CD4-positive, alpha-beta T cell (primary cell): ENCODE data around the gene LY6G5C. TPM values are rescaled to one million over a fixed set of nuclear protein-coding genes. Genes with fewer than 3 reads are reported as not detected.
A peak's percentile ranks its signal among the peaks of the same experiment; 100 is the strongest.

Experiments used
- ATAC-seq: fragments of 200-7000 bp; cut with Tn5 transposase; one replicate; pipeline ENCODE4 v1.10.0; 2022; ENCODE audit warnings: mild to moderate bottlenecking; ENCODE audit not compliant: poor library complexity
- CTCF ChIA-PET: fragments of 350-600 bp; sonication (Branson Sonifier 250); formaldehyde crosslinking; loops from one replicate; lab custom pipeline; 2021; ENCODE audit warnings: antibody characterized with exemption, inconsistent platforms; lab: Charles Lee
- POLR2A ChIA-PET: fragments of 350-600 bp; sonication (Branson Sonifier 250); formaldehyde crosslinking; loops from one replicate; lab custom pipeline; 2021; ENCODE audit warnings: antibody characterized with exemption, inconsistent platforms; lab: Charles Lee
- DNase-seq, 14 experiments: peaks; one replicate each; pipeline ENCODE4 v3.0.0-alpha.2; 2013 to 2020; ENCODE audit warnings: mixed read lengths in 2 of 14
- H3K27ac ChIP-seq, 2 donors: one replicate each; pipeline versions ENCODE4 v1.5.1 to v1.7.0; 2013; ENCODE audit warnings: low read length in 2 of 2, low read depth in 1 of 2, mild to moderate bottlenecking in 1 of 2
- H3K27me3 ChIP-seq, 2 experiments: 1 replicate in 1 of 2; 2 replicates in 1 of 2; pipeline versions ENCODE4 v1.6.1 to v1.7.0; 2013; ENCODE audit warnings: low read length in 2 of 2, control low read depth in 1 of 2, mild to moderate bottlenecking in 1 of 2, moderate library complexity in 1 of 2; ENCODE audit not compliant: insufficient read depth in 2 of 2, control insufficient read depth in 1 of 2
- H3K36me3 ChIP-seq: one replicate; pipeline ENCODE4 v1.6.1; 2013; ENCODE audit warnings: low read length, control low read depth; ENCODE audit not compliant: insufficient read depth
- H3K4me1 ChIP-seq: one replicate; pipeline ENCODE4 v1.6.1; 2013; ENCODE audit warnings: low read length, control low read depth; ENCODE audit not compliant: insufficient read depth
- H3K4me3 ChIP-seq: one replicate; pipeline ENCODE4 v1.5.1; 2013; ENCODE audit warnings: mild to moderate bottlenecking, low read length, moderate library complexity
- H3K9me3 ChIP-seq, 2 experiments: 1 replicate in 1 of 2; 2 replicates in 1 of 2; pipeline versions ENCODE4 v1.6.1 to v1.7.0; 2013; ENCODE audit warnings: low read length in 2 of 2, mild to moderate bottlenecking in 2 of 2, control low read depth in 1 of 2, moderate library complexity in 1 of 2; ENCODE audit not compliant: control insufficient read depth in 1 of 2, insufficient read depth in 1 of 2
- H3K27ac Mint-ChIP-seq: one replicate; pipeline ENCODE4 v1.8.0; 2020; ENCODE audit warnings: mixed read lengths
- H3K27me3 Mint-ChIP-seq: one replicate; pipeline ENCODE4 v1.8.0; 2021; ENCODE audit warnings: mixed read lengths
- H3K36me3 Mint-ChIP-seq: one replicate; pipeline ENCODE4 v1.8.0; 2021; ENCODE audit warnings: low read depth, mixed read lengths
- H3K4me1 Mint-ChIP-seq: one replicate; pipeline ENCODE4 v1.8.0; 2021; ENCODE audit warnings: low read depth, mixed read lengths
- H3K4me3 Mint-ChIP-seq: one replicate; pipeline ENCODE4 v1.8.0; 2020; ENCODE audit warnings: mild to moderate bottlenecking, mixed read lengths
- H3K9me3 Mint-ChIP-seq: one replicate; pipeline ENCODE4 v1.8.0; 2020; ENCODE audit warnings: mixed read lengths
- intact Hi-C, 2 experiments: fragments of 100-400 bp; cut with DNase I in 1 of 2; cut with micrococcal nuclease in 1 of 2; formaldehyde crosslinking; loops; one replicate each; pipeline versions ENCODE4 v1.15.1 to v1.9.0; 2023 to 2025; cut with DNase I, micrococcal nuclease
- total RNA-seq, 174 experiments: library from RNA in 2 of 174; stranded (reverse) in 2 of 174; gene quantifications; one replicate each; pipeline ENCODE4 v1.2.3 and lab custom pipeline; 2021 to 2026
- TF ChIP-seq, protein P1 (sequence below): fragments of 200-600 bp; IDR thresholded peaks from one replicate; pipeline ENCODE4 v1.8.0; 2022; ENCODE audit warnings: antibody characterized with exemption, mild to moderate bottlenecking

The LY6G5C gene
- total RNA-seq, 2 experiments from 2014 or later, result 0.49 to 0.67 TPM

DNA sequence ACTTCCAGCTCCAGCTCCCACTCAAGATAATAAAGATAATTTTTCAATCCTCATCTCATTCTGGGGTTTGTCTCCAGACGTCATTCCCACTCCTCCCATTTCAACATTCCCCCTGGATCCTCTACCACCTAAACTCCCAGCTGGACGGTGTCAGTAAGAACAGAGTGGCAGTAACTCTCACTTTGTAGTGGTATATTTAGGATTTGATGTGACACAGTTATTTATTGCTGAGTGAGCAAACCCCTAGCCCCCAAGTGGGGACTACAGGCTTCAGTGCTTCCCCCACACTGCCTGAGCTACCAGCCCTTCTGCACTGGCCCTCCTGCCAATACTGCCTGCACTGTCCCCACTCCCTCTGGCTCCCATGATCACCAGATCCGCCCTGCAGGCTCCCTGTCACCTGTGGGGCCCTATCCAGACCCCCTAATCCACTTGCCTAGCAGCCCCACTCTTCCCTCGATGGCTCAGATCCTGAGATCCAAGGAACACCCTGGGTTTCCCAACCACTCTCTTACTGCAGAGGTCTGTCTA is 22.6 kb downstream of the LY6G5C start:
- ATAC-seq (no peak), DNase-seq (no peak)
- peaks cover 46% of the 10 kb centered on the region for H3K36me3 Mint-ChIP-seq
- no peaks in the 10 kb centered on the region for H3K9me3 Mint-ChIP-seq
- intact Hi-C loops, result no loop called here
- peaks cover 58% of the 10 kb centered on the region for H3K4me1 ChIP-seq
- peaks cover 59% of the 10 kb centered on the region for H3K4me1 Mint-ChIP-seq
- CTCF ChIA-PET, result no interaction called here
- no peak overlapping the region for H3K4me3 ChIP-seq
- TF ChIP-seq, protein P1, sequence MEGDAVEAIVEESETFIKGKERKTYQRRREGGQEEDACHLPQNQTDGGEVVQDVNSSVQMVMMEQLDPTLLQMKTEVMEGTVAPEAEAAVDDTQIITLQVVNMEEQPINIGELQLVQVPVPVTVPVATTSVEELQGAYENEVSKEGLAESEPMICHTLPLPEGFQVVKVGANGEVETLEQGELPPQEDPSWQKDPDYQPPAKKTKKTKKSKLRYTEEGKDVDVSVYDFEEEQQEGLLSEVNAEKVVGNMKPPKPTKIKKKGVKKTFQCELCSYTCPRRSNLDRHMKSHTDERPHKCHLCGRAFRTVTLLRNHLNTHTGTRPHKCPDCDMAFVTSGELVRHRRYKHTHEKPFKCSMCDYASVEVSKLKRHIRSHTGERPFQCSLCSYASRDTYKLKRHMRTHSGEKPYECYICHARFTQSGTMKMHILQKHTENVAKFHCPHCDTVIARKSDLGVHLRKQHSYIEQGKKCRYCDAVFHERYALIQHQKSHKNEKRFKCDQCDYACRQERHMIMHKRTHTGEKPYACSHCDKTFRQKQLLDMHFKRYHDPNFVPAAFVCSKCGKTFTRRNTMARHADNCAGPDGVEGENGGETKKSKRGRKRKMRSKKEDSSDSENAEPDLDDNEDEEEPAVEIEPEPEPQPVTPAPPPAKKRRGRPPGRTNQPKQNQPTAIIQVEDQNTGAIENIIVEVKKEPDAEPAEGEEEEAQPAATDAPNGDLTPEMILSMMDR, result no peak
- H3K4me3 Mint-ChIP-seq, result peak overlapping the region; percentile 95
- no peaks in the 10 kb centered on the region for H3K27me3 ChIP-seq
- POLR2A ChIA-PET, result interaction anchor here (0.9 to 1.9 kb wide), 2 partner anchors 157 to 205 kb away, joined by 3 to 5 read pairs; partner anchors contain the start of genes HSPA1A, HSPA1L and NEU1
- H3K27ac Mint-ChIP-seq, result peak overlapping the region; percentile 94
- H3K27me3 Mint-ChIP-seq, result no peaks in the 10 kb centered on the region
- no peaks in the 10 kb centered on the region for H3K9me3 ChIP-seq
- no peak overlapping the region for H3K27ac ChIP-seq
- H3K36me3 ChIP-seq, result peaks cover 38% of the 10 kb centered on the region

DNA sequence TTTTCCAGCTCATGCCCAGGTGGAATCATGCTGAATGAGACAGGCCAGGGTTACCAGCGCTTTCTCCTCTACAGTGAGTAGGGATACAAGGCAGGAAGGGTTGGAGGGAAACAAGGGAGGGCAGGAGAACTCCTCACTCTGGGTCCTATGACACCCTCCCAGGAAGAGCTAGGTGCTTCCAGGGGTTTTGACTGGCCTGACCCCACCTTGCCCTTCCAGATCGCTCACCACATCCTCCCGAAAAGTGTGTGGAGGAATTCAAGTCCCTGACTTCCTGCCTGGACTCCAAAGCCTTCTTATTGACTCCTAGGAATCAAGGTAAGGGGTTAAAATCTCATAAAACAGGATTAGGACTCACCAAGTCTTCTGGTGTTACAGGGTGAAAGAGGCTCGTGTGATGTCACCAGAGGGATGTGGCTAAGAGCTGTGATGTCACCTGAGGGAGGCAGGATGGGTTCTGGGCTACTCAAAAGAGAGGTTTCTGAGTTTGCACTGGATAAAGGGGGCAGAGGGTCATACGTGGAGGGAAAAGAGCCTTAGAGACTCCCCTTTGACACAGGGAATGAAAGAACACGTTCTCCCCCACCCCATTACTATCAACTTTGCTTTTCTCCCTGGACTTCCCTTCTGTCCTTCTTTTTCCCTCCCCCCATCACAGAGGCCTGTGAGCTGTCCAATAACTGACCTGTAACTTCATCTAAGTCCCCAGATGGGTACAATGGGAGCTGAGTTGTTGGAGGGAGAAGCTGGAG is 23.3 kb downstream of the LY6G5C start:
- intact Hi-C loops, result no loop called here
- peaks cover 54% of the 10 kb centered on the region for H3K4me1 ChIP-seq
- peaks cover 61% of the 10 kb centered on the region for H3K4me1 Mint-ChIP-seq
- peak overlapping the region; percentile 15 to 32 for H3K27ac ChIP-seq
- ChIA-PET POLR2A (interaction anchor here (0.9 to 1.9 kb wide), 2 partner anchors 158 to 205 kb away, joined by 3 to 5 read pairs; partner anchors contain the start of genes HSPA1A, HSPA1L and NEU1), CTCF (no interaction called here)
- H3K36me3 ChIP-seq, result peaks cover 35% of the 10 kb centered on the region
- no peaks in the 10 kb centered on the region for H3K27me3 Mint-ChIP-seq
- no peaks in the 10 kb centered on the region for H3K9me3 Mint-ChIP-seq
- no peak overlapping the region for H3K4me3 ChIP-seq
- no peaks in the 10 kb centered on the region for H3K9me3 ChIP-seq
- peak overlapping the region; percentile 95 for H3K4me3 Mint-ChIP-seq
- no peaks in the 10 kb centered on the region for H3K27me3 ChIP-seq
- peak overlapping the region; percentile 94 for H3K27ac Mint-ChIP-seq
- peak in 4 of 14 experiments; percentile 24 to 58 (median 48) for DNase-seq
- ATAC-seq, result no peak
- peaks cover 47% of the 10 kb centered on the region for H3K36me3 Mint-ChIP-seq
- TF ChIP-seq, protein P1, result no peak

DNA sequence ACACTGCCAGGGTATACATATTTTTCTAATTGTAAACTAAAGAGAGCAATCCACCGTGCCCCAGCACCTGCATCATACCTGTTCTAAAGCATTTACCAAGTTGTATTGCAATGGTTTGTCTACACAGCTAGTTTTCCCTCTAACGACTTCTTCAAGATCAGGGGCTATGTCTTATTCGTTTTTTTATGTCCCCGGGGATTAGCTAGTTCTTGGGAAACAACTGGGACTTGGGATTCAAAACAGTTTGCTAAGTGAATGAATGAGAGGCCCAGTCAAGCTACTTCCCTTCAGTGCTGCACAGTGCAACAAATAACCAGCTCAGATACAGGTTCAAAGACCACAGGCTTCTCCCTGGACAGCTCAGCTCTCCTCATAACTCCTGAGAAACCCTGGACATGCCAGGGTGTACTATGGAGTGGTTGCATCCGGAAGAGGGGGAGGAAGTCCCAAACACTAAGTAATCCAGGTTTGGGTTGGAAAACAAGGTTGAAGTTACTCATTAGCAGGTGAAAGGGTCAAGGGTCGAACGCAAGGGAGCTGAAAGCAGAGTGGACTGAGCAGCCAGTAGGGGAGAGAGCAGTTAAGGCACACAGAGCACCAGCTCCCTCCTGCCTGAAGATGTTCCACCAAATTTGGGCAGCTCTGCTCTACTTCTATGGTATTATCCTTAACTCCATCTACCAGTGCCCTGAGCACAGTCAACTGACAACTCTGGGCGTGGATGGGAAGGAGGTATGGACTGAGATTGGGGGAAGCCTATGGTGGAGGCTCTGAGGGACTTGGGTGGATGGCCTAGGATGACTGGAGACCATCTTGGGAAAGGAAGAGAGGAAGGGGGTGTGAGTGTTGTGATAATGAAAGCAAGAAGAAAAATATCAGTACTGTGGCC is 25.3 kb downstream of the LY6G5C start, which contains the start of gene APOM:
TSS of gene APOM (plus strand) at position 546 of the 889 bp plus-strand sequence. CDS start at position 619, 73 bp downstream.
- H3K27ac ChIP-seq, result no peak within 1 kb of the TSS
- Mint-ChIP-seq H3K4me1 (peaks cover 72% of the 10 kb centered on the region), H3K27ac (peak within 1 kb of the TSS; percentile 76), H3K36me3 (peaks cover 52% of the 10 kb centered on the region), H3K9me3 (no peaks in the 10 kb centered on the region), H3K4me3 (peak within 1 kb of the TSS; percentile 66), H3K27me3 (no peaks in the 10 kb centered on the region)
- ChIA-PET POLR2A (interaction anchor here (0.5 to 5.1 kb wide), 2 partner anchors 8 to 317 kb away, joined by 3 to 250 read pairs; partner anchors contain the start of genes C6orf47, CSNK2B and GPANK1), CTCF (interaction anchor here (0.6 kb wide), 1 partner anchor 174 kb away, joined by 5 read pairs; no protein-coding TSS in a partner anchor)
- H3K36me3 ChIP-seq, result peaks cover 27% of the 10 kb centered on the region
- TF ChIP-seq, protein P1, result no peak
- peaks cover 57% of the 10 kb centered on the region for H3K4me1 ChIP-seq
- DNase-seq (no peak), ATAC-seq (no peak)
- H3K9me3 ChIP-seq, result no peaks in the 10 kb centered on the region
- H3K27me3 ChIP-seq, result no peaks in the 10 kb centered on the region
- no peak within 1 kb of the TSS for H3K4me3 ChIP-seq
- intact Hi-C loops, result no loop called here
